Right hindlimb (tissue), 1 donor: ENCODE measurements around the gene TRIM47.
"Not testable (repeated sequence)": the region's sequence is repeated elsewhere in the genome, so short reads cannot be mapped to it uniquely, and the experiment has no call there.

ENCODE experiments used
- DNase-seq: peaks from one replicate; pipeline ENCODE4 v3.0.0-alpha.2; 2018

TRIM47 gene

DNA sequence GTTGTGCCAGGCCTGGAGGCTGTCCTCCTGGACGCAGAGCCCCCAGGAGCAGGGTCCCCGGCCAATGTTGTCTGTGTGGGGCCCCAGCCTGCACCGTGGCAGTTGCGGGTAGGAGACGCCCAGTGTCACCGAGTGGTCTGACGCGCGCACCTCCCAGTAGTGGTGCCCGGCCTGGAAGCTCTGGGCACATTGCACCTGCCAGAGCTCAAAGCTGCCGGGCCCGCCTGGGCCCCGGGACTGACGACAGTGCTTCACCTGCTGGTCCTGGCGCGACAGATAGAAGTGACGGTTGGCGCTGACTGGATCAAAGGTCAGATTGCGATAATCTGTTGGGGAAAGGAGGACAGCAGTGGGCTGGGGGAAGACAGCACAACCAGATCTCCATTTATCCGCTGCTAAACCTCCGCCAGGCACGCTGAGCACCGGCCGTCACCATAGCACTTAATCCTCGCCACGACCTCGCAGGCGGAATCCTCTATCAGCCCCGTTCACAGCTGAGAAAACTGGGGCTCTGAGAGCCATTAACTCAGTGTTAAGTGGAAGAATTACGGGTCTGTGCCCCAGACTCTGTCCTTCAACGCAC lies 12.7 kb upstream of the TRIM47 start:
- no peak for DNase-seq

DNA sequence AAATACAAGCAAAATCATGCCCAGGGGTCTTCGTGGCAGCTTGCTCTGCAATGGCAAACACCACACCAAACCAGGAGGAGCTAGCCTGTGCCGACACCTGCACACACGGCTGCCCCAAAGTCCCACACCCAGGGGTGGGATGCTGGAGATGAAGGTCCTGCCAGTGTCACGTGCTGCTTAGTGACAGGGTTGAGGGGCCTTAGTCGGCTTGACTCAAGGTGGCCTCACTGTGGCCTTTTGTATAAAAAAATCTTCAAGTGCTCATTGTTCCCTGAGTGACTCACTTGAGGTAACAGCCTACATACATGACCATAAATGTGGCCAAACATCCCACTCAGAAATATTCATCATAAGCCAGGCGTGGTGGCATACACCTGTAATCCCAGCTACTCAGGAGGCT lies 11.1 kb upstream of the TRIM47 start:
- no peak for DNase-seq

DNA sequence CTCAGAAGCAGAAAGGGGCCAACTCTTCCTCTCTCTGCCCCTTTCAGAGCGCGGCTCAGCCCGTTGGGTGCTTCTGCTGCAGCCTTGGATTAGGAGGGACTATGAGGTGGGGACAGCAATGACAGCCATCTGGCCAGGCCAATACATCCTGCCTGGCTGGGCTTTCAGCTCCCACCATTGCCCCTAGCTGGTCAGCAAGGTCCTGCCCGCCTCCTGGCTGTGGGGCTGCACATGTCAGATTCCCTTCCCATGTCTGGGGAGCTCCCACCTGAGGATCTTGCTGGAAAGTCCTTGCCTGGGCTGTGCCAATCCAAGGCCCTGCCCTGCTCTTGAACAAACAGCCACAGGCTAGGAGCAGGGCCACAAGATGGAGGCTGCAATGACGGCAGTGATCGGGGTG lies 10.1 kb upstream of the TRIM47 start:
- no peak for DNase-seq

DNA sequence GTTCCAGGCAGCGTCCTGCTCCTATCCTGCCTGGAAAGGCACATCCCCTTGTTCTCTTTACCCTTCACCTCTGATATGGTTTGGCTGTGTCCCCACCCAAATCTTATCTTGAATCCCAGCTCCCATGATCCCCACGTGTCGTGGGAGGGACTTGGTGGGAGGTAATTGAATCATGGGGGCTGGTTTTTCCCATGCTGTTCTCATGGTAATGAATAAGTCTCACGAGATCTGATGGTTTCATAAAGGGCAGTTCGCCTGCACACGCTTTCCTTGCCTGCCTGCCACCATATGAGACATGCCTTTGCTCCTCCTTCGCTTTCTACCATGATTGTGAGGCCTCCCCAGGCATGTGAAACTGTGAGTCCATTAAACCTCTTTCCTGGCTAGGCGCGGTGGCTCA lies 7.5 kb upstream of the TRIM47 start:
- not testable (repeated sequence) for DNase-seq

DNA sequence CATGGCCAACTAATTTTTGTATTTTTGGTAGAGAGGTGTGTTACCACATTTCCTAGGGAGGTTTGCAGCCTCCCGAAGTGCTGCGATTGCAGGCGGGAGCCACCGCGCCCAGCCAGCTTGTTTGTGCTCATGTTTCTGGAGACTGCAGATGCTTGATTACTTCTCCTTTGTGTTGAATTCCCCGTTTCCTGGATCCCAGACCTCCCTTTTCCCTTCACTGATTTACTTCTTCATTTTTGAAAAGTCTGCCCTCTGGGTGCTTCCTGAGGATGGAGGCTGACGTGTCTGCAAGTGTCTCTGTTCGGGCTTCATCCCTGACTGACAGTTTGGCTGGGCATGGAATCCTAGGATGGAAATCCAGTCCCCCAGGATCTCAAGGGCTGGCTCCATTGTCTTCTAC lies 7.0 kb upstream of the TRIM47 start:
- DNase-seq, result no peak

DNA sequence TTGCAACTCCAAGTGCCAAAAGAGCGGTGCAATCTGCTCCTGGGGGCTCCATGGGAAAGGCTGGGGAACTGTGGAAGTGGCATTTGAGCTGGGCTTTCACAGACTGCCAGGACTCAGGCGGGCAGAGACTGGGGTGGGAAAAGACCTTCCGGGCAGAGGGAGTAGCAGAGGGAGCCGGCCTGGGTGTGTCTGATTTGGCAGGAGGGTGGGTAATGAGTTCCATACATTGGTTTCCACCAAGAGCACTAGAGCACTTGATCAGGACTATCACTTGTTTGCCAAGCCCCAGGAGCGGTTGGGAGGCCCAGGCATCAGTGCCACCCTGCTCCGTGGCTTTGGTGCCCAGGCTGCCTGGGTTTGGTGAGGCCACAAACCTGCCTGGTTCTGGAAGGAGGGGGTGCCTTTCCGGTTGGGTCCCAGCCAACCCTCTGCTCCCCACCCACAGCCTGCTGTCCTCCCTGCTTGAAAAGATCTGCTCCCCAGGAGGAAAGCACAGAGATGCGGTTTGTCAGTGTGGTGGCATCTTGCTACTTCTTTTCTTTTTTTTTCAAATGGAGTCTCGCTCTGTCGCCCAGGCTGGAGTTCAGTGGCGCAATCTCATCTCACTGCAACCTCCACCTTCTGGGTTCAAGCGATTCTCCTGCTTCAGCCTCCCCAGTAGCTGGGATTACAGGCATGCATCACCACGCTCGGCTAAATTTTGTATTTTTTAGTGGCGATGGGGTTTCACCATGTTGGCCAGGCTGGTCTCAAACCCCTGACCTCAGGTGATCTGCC lies 3.5 kb upstream of the TRIM47 start:
- no peak for DNase-seq

DNA sequence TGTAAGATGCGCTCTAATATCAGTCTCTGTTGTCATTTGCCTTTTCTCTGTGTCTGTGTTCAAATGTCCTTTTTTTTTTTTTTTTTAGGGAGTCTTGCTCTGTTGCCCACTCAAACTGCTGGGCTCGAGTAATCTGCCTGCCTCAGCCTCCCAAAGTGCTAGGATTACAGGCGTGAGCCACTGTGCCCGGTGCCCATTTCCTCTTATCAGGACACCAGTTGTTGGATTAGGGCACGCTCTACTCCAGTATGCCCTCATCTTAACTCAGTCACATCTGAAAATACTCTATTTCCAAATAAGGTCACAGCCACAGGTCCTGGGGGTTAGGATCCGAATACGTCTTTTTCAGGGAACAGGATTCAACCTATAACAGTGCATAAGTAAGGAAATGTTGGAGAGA lies 1.9 kb upstream of the TRIM47 start:
- DNase-seq, result no peak

DNA sequence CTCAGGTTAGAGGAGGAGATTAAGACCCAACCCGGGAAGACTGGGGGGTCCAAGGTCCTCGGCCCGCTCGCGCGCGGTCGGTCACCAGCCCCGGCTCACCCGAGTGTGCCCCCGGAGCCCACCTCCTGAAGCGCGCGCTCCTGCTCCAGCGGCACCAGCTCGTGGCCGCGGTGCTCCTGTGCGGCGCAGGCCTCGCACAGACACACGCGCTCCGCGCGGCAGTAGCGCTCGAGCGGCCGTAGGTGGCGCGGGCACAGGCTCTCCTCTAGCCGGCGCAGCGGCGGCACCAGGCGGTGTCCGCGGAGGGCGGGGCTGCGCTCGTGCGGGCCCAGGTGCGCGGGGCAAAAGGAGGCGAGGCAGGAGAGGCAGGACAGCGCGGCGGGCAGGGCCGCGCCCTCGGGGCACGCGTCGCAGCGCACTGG lies 618 bp downstream of the TRIM47 start:
- peak; percentile 80 for DNase-seq

DNA sequence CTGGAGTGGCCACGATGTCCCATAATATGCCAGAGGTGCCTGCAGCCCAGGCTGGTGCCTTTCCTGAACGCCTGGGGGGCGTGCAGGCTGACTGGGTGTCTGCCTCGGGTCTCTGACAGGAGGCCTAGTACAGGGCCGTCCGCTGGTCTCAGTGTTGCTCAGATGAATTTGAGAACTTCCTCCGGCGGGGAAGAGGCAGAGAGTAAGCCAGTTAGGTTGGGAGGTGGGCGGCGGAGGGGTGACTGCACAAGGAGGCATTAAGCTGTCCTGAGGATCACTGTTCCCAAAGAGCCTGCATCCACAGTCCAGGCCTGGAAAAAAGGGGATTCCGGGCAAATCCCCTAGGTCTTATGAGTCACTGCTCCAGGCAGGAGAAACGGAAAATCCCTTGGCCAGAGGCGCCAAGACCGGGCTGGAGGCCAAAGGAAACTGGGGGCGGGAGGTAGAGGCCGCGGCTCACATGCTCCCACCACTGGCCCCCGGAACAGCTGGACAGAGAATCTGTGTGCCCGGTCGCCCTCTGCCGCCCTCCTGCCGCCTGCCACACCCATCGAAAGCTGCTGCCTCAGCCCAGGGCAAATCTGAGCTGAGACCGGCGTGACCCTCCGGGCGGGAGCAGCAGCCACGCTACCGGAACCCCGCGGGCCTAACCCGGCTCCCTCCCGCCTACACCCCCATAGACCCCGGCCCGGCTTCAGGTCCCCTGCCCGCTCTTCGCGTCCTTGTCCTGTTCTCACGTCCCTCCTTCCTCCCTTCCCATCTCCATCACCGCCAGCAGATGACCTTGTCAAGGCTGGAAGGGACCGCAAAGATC lies 1.2 kb downstream of the TRIM47 start:
- DNase-seq, result peak; percentile 98

DNA sequence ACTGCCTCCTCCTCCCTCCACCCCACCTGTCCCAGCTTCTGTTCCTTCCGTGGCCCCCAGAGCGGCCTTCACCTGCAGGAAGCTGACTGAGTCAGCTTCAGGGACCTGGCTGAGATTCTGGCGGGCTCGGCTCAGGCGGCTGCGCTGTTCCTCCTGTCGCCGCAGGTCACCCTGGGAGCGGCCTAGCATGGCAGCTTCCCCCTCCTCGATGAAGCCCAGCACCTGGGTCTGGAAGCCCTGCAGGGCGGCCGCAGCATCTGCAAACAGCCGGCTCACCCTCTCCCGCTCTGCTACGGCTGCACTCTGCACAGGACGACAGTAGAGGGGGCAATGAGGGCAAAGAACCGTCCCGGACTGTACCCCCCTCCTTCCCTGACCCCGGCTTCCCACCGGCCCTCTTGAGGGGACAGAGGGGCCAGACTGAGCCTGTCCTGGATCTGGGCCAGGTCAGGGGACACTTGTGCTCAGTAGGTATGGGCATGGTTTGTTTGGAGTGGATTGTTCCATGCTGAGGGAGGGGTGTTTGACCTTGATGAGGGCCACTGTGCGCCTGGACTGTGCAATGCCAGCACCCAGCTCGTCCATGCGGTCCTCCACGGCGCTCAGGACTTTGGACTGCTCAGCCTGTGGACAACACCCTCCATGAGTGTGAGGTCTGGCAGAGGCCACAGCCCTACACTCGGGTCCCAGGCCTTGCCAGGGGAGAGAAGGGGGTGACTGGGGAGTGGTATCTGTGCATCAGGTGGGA lies 2.0 kb downstream of the TRIM47 start:
- DNase-seq, result peak; percentile 43

DNA sequence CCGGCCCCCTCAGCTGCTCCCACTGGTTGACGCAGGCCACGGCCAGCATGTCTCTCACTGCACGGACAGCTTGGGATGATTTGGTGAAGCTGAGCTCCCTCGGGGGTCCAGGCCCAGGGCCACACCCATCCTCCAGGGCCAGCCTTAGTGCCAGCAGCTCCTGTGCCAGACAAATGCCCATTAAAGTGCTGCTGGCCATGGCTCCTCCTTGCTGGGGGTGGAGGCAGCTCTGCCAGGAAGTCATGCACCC lies 2.5 kb downstream of the TRIM47 start:
- peak; percentile 65 for DNase-seq

DNA sequence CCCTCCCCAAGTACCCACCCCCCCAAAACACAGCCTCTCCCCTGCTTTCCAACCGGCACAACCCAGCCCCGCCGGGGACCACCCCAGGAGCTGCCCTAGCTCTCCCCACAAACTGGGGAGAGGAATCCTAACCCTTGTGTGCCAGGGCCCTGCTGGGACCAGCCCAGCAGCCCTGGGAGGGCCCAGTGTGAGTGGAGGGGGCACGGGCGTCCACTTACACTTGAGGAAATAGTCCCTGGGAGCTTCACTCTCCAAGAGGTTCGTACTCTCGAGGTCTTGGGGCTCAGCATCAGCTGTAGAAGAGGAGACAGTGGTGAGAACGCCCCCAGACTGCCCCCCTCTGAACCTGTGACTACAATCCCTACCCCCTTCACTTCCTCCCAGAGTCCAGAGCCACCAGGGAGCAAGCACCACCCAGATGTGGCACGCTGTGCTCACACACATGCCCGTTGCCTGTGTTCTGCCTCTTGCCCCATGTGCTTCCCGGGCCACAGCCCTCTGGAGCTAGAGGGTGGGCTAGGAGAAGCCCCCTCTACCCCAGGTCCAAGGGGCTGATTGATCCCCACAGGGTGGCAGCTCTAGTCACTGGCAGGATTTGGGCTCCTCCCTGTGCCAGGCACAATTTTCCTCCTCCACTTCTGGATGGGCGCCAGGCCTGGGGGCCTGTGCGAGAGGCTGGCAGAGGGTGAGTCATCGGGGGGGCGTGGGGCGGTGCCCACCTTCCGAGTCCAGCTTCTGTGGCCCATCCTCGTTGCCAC lies 3.0 kb downstream of the TRIM47 start:
- DNase-seq, result no peak

DNA sequence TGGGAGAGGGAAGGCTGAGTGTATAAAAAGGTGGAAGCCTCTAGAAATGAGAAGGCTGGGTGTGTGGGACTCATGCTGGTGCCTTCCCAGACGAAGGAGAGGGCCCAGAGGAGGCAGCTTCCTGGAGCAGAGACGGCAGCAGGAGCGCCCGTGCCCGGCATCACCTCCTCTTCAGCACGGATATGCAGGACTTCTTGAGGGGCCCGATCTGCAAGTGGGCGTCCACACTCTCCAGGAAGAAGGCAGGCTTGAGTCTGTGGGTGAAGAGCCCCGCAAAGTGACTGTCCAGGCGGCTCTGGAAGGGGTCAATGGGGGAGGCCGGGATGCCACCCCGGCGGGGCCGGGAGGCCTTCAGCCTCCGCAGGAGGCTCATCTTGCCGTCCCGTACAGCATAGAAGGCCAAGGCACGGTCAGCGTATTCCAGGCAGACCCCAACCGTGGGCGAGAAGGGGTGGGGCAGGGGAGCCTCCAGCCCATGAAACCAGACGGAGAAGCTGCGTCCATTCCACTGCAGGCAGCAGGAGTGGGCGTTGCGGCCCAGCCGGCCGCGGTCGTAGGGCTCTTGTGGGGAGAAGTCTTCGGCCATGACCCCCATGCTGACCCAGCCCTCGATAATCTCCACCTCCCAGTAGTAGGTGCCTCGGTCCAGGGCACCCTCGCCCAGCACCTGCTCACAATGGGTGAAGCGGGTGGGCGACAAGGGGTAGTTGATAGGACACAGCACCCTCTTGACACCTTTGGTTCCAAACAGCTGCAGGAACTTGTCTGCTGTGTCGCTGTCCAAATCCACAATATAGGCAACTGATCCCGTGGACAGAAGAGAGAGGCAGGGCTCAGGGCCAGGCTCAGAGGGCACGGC lies 3.8 kb downstream of the TRIM47 start:
- no peak for DNase-seq

DNA sequence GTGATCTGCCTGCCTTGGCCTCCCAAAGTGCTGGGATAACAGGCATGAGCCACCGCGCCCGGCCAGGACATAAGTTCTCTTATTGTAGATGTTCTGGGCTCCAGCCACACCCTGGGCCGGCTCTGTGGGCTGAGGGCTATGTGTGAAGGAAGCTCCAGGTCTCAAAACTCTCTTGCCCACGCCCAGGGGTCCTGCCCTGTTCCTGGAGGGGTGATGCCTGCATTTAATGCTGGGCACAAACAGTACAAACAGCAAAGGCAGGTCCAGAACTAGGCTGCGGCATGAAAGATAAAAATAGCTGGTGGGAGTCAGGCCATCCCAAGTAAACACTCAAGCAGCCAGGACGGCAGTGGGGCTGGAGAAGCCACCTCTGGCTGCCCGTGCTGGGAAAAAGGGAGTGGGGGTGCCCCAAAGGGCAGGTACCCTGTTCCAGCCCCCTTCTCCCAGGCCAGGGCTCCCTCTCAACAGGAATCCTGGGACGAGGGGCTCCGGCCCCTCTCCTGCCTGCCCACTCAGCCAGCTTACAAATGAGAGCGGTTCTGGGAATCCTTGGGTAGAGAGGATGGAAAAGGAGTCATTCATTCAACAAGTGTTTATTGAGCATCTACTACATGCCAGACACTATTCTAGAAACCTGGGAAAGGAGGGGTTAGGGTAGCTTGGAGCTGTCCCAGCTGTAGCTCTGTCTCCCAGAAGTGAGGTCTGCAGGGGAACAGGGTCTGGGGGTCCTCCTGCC lies 4.6 kb downstream of the TRIM47 start:
- no peak for DNase-seq

DNA sequence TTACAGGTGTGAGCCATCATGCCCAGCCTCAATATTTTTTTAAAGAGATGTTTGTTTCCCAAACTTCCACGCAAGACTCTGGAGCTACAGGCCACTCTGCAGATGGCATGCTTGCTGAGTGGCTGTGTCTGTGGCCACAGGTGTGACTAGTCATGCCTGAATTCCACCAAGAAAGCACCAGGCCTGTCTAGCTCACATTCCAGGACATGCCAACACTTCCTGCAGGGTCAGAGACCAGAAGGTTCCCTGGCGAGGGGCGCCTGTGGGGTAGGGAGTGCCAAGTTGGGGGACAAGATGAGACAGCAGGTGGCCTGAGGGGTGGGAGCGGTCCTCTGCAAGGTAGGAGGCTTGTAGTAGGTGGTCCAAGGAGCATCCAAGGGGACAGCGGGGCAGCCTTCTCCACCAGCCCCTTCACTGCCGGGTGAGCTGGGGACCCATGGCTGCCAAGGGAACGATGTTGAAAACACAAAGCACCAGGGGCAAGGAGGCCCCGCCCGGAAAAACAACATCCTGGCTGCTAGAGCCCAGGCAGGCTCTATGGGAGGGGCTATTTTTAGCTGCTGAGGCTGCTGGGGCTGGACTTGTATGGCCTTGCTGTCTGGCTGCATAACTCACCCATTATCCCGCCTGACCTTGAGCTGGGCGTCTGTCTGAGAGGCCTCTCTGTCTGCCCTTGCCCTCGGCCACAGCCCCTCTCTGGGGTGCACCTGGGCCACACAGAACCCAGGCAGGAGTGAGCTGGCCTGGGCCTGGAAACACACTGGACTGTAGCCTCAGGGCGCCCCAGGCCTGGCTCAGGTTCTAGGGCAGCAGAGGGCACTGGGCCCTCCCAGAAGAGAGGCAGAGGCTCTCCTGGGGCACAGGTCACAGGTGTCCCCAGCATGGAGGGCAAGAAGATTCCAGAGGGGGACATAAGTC lies 5.7 kb downstream of the TRIM47 start:
- DNase-seq, result peak; percentile 83

DNA sequence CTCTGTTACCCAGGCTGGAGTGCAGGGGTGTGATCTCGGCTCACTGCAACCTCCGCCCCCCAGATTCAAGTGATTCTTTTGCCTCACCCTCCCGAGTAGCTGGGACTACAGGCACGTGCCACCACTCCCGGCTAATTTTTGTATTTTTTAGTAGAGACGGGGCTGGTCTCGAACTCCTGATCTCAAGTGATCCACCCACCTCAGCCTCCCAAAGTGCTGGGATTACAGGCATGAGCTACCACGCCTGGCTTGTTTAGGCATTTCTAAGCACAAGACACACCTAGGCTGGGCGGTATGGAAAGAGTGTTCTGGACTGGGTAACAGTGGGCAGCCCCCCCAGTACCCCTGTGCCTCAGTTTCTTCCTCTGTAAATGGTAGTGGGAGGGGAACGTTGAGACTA lies 8.2 kb downstream of the TRIM47 start:
- DNase-seq, result not testable (repeated sequence)

DNA sequence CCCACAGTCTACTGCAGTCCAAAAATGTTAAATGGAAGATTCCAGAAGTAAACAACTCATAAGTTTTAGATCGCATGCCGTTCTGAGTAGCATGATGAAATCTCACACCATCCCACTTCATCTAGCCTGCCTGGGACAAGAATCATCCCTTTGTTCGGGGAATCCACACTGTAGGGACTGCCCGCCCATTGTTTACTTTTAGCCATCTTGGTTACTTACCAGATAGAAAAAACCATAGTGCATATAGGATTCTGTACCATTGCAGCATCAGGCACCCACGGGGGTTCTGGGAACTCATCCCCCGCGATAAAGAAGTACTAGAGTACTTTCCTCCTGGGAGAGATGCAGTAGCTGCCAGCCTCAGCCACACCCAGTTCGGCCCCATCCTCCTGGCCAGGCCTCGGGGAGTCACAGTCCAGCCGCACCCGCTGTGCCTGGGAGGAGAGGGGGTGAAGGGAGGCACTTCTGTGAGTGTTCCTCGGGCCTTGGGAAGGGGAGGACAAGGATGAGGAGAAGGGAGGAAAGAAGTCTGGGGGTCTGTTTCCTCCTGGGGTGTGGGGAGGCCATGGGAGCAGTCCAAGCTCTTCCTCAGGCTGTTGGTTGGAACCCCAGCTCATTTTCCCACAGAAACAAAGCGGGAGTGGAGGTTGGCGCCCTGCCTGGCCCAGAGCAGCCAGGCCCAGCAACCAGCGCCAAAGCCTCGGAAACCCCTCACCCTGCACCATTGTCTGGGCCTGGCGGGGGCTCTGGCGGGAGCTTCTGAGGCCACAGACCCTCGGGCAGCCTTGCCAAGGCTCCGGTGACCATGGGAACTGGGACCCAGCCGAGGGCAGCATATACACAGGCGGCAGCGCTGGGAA lies 8.9 kb downstream of the TRIM47 start:
- peak; percentile 69 for DNase-seq

DNA sequence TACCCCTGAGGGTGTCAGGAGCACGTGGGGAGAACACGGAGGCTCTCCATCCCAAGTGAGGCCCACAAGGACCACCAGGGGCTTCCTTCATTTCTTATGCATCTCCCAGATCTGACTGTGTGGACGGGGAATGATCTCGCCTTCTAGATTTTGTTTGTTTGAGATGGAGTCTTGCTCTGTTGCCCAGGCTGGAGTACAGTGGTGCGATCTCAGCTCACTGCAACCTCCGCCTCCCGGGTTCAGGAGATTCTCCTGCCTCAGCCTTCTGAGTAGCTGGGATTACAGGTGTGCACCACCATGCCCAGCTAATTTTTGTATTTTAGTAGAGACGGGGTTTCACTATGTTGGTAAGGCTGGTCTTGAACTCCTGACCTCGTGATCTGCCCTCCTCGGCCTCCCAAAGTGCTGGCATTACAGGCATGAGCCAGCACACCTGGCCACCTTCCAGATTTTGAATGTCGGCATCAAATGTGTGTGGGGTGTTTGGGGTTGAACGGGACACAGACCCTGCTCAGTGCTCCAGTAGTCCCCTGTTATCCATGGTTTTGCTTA lies 9.6 kb downstream of the TRIM47 start:
- not testable (repeated sequence) for DNase-seq
